ENCODE measurements around the gene LCN2.

Gene LCN2

GRCh38 chr9:128159784-128160602 is 10.7 kb downstream of the LCN2 start, which contains the start of gene BBLN:
BBLN (plus strand) TSS chr9:128160265; CDS start chr9:128160408, 143 bp downstream.
- TF ChIP-seq GATA3 (IDR thresholded peaks at IDR 0.05; ENCODE audit: low read depth, low read length): no peak
- no peak for TF ChIP-seq GATA2 (IDR thresholded peaks at IDR 0.05; ENCODE audit: low read depth, low read length)

- TF ChIP-seq GATA3 (IDR thresholded peaks at IDR 0.05; ENCODE audit: low read depth, low read length): no peak
- TF ChIP-seq GATA2 (IDR thresholded peaks at IDR 0.05; ENCODE audit: low read depth, low read length): no peak
Measured at GRCh38 chr9:128160603-128160987, 11.3 kb downstream of the LCN2 start.

DNA sequence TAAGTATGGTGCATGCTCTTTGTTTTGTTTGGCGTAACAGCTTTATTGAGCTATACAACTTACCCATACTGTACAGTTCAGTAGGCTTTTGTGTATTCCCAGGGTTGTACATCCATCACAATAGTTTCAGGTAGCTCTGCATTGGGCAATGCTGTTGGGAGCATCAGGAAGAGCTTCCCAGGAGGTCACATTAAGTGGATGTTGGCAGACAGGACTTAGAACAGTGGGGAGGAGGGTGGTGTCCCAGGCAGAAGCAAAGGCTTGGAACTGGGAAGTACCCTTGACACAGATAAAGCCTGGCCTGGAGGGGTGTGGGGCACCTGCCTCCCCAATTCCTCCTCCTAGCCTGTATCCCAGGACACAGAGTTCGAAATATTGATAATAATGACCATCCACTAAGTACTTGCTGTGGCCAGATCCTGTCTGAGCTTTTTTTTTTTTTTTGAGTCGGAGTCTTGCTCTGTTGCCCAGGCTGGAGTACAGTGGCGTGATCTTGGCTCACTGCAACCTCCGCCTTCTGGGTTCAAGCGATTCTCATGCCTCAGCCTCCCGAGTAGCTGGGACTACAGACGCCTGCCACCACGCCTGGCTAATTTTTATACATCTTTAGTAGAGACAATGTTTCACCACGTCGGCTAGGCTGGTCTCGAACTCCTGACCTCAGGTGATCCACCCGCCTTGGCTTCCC is 12.1 kb downstream of the LCN2 start:
- TF ChIP-seq GATA2 (IDR thresholded peaks at IDR 0.05; ENCODE audit: low read depth, low read length): no peak
- TF ChIP-seq GATA3 (IDR thresholded peaks at IDR 0.05; ENCODE audit: low read depth, low read length): no peak

GRCh38 chr9:128162215-128163026 is 13.2 kb downstream of the LCN2 start:
- no peak for TF ChIP-seq GATA3 (IDR thresholded peaks at IDR 0.05; ENCODE audit: low read depth, low read length)
- TF ChIP-seq GATA2 (IDR thresholded peaks at IDR 0.05; ENCODE audit: low read depth, low read length): no peak

DNA sequence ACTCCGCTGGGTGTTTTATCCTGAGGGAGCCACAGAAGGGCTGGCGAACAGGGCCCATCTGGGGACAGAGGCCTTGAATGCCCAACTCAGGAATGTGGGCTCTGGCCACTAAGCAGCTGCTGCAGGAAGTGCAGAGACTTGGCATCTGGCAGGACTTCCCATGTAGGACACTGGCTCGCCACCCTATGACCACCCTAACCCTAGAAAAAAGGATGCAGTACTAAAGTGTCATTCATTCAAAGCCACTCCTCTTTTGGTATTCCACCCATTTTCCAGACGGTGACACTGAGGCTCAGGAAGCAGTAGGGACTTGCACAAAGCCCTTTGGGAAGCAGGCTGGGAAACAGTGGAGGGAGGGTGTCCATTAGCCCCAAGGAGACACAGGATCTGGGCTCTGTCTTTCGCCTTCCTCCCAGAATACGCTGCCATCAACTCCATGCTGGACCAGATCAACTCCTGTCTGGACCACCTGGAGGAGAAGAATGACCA is 13.8 kb downstream of the LCN2 start:
- TF ChIP-seq GATA3 (IDR thresholded peaks at IDR 0.05; ENCODE audit: low read depth, low read length): no peak
- no peak for TF ChIP-seq GATA2 (IDR thresholded peaks at IDR 0.05; ENCODE audit: low read depth, low read length)

GRCh38 chr9:128163523-128164306 is 14.5 kb downstream of the LCN2 start:
- TF ChIP-seq GATA2 (IDR thresholded peaks at IDR 0.05; ENCODE audit: low read depth, low read length) (no peak), GATA3 (IDR thresholded peaks at IDR 0.05; ENCODE audit: low read depth, low read length) (no peak)

- TF ChIP-seq GATA2 (IDR thresholded peaks at IDR 0.05; ENCODE audit: low read depth, low read length): no peak
- no peak for TF ChIP-seq GATA3 (IDR thresholded peaks at IDR 0.05; ENCODE audit: low read depth, low read length)
Measured at GRCh38 chr9:128164307-128164885, 15.1 kb downstream of the LCN2 start.

DNA sequence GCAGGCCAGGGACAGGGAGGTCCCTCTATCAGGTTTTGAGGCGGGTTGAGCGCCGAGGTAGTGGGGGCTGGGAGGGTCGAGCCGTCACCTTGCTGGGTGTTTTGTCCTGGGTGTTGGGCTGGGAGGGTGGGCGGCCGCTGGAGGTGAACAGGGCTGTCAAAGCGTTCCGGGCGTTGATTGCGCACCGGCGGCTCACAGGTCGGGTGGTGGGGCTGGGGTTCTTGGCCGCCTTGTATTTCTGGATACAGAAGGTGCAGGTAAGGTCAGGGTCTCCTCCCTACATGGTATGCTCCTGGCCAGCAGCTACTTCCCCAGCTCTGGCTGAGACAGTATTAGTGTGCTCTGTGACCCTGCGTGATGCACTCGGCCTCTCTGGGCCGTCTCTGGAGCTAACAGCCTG is 16.9 kb downstream of the LCN2 start:
- TF ChIP-seq GATA2 (IDR thresholded peaks at IDR 0.05; ENCODE audit: low read depth, low read length): no peak
- no peak for TF ChIP-seq GATA3 (IDR thresholded peaks at IDR 0.05; ENCODE audit: low read depth, low read length)

DNA sequence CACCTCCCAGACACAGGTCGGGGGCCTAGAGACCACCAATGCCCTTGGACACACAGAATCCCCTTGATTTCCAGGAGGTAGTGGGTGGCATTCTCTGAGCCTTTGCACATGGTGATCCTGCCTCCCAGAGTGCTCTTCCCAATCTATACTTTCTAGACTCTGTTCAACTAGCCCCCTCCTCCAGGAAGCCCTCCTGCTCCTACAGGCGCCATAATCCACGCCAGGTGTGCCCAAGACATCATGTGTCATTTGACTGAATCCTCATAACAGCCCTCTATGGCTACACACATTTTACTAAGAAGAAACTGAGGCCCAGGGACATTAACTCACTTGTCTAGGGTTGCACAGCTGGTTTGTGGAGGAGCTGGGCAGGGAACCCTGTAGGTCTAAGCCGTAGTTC is 18.0 kb downstream of the LCN2 start:
- TF ChIP-seq GATA2 (IDR thresholded peaks at IDR 0.05; ENCODE audit: low read depth, low read length): no peak

- no peak for TF ChIP-seq GATA3 (IDR thresholded peaks at IDR 0.05; ENCODE audit: low read depth, low read length)
- no peak for TF ChIP-seq GATA2 (IDR thresholded peaks at IDR 0.05; ENCODE audit: low read depth, low read length)
Measured at GRCh38 chr9:128168731-128169308, 19.6 kb downstream of the LCN2 start.

- no peak for TF ChIP-seq GATA2 (IDR thresholded peaks at IDR 0.05; ENCODE audit: low read depth, low read length)
- TF ChIP-seq GATA3 (IDR thresholded peaks at IDR 0.05; ENCODE audit: low read depth, low read length): no peak
Measured at GRCh38 chr9:128169492-128169891, 20.2 kb downstream of the LCN2 start.

- TF ChIP-seq GATA2 (IDR thresholded peaks at IDR 0.05; ENCODE audit: low read depth, low read length) (no peak), GATA3 (IDR thresholded peaks at IDR 0.05; ENCODE audit: low read depth, low read length) (no peak)
Measured at GRCh38 chr9:128169925-128170324, 20.7 kb downstream of the LCN2 start.

DNA sequence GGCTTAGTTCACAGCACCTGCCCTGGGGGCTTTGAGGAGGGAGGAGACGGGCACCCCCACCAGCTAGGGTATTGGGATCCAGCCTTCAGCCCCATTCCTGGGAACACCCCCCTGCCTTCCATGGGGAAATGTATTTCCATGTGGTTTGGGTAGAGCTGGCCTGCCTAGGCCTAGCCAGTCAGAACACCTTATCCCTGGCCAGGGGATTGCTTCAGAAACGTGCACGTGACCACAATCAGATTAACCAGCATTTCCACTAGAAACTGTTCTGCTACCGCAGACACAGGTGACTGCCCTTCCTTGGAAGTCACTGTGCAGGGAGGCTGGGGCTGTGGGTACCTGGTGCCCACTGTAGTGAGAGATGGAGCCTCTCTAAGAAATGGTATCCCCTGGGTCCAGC is 24.8 kb downstream of the LCN2 start:
- no peak for TF ChIP-seq GATA2 (IDR thresholded peaks at IDR 0.05; ENCODE audit: low read depth, low read length)
- TF ChIP-seq GATA3 (IDR thresholded peaks at IDR 0.05; ENCODE audit: low read depth, low read length): no peak

Data from SH-SY5Y (cell line).